Lower leg skin (tissue), 3 donors: ENCODE measurements around the gene MMP24.

ENCODE experiments used
- POLR2A ChIP-seq, 2 donors: fragments of 450-650 bp; IDR thresholded peaks; one replicate each; pipeline ENCODE4 v1.6.1; 2016 to 2017; ENCODE audit warnings: antibody characterized with exemption in 2 of 2, mild to moderate bottlenecking in 1 of 2, moderate library complexity in 1 of 2
- TF ChIP-seq, protein P1 (sequence below), 3 donors: fragments of 450-650 bp; IDR thresholded peaks; one replicate each; pipeline ENCODE4 v1.5.1; 2016; ENCODE audit warnings: antibody characterized with exemption in 3 of 3, mild to moderate bottlenecking in 3 of 3, moderate library complexity in 2 of 3

DNA sequence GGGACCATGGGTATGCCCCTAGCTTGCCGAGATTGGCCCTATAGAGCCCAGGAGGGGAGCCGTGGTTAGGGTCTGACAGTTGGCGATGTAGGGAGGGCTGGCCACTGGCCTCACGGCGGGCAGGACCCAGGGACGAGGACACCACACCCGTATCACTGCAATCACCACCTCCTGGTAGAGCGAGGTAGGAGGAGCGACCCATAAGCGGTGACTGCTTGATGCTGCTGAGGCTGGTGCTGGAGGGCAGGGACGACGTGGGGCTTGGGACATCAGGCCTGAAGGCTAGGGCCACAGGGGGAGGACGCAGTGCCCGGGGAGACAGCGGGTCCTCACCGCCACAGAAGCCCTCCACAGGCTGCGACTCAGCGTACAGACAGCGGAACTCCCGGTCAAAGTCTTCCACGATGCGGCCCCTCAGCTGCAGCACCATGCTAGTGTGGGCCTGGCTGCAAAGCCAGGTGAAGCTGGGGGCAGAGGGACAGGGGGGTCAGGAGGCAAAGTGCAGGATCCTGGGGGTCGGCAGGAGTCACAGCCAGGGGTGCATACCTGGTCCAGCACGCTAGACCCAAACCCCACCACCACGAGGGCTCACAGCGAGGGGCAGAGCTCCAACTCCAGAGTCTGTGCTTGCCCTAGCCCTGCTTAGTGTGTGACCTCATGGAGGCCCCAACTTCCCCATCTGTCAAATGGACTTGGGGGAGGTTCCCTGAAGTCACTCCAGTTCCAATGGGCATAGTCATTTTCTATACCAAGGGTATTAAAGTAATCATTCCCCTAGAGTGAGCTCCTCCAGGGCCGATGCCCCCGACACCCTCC lies 61.2 kb downstream of the MMP24 start:
- TF ChIP-seq, protein P1, sequence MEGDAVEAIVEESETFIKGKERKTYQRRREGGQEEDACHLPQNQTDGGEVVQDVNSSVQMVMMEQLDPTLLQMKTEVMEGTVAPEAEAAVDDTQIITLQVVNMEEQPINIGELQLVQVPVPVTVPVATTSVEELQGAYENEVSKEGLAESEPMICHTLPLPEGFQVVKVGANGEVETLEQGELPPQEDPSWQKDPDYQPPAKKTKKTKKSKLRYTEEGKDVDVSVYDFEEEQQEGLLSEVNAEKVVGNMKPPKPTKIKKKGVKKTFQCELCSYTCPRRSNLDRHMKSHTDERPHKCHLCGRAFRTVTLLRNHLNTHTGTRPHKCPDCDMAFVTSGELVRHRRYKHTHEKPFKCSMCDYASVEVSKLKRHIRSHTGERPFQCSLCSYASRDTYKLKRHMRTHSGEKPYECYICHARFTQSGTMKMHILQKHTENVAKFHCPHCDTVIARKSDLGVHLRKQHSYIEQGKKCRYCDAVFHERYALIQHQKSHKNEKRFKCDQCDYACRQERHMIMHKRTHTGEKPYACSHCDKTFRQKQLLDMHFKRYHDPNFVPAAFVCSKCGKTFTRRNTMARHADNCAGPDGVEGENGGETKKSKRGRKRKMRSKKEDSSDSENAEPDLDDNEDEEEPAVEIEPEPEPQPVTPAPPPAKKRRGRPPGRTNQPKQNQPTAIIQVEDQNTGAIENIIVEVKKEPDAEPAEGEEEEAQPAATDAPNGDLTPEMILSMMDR (IDR thresholded peaks at IDR 0.05) = no peak
- TF ChIP-seq POLR2A (IDR thresholded peaks at IDR 0.05) = no peak
